ENCODE data around the gene ZSCAN30.

DNA sequence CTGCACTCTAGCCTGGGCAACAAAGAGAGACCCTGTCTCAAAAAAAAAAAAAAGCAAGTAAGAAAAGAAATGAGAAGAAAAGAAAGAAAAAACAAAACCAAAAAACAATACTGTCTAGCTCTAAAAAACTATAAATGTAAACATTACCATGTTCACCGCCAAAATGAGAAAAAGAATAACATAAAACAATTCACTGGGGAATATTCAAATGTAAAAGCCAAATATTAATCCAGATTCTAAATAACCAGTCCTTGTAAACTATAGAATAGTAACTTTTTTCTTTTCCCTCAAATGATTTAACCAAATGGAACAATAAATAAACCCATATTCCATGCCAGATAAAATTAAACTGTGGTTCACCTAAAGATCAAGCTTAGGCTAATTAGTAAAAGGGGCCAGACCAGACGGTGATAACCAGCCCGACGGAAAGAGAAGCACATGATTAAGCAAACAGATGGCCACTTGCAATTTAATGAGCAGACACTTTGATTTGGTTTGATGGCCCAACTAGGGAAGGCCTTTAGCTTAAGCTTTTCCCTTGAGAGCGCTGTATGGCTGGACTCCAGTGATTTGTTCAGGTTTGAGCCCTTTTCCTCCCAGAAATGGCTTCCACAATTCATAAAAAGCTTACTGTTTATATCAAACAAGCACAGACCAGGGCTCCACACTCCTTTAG, 88.6 kb downstream of the ZSCAN30 start:
- TF ChIP-seq, protein P1, sequence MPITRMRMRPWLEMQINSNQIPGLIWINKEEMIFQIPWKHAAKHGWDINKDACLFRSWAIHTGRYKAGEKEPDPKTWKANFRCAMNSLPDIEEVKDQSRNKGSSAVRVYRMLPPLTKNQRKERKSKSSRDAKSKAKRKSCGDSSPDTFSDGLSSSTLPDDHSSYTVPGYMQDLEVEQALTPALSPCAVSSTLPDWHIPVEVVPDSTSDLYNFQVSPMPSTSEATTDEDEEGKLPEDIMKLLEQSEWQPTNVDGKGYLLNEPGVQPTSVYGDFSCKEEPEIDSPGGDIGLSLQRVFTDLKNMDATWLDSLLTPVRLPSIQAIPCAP (CRISPR knock-in tag; IDR thresholded peaks at IDR 0.05; ENCODE audit: borderline replicate concordance) = no peak
- TF ChIP-seq FOXK1 (CRISPR knock-in tag; IDR thresholded peaks at IDR 0.05; ENCODE audit: borderline replicate concordance) = no peak
- TF ChIP-seq ZBTB7A (IDR thresholded peaks at IDR 0.05; ENCODE audit: borderline replicate concordance, control insufficient read depth, low read depth, low read length) = no peak
- no peak for TF ChIP-seq GATAD2B (IDR thresholded peaks at IDR 0.05; ENCODE audit: borderline replicate concordance)
- no peak for TF ChIP-seq FOXA3 (CRISPR knock-in tag; conservative IDR thresholded peaks at IDR 0.05 in 1 of 2, IDR thresholded peaks at IDR 0.05 in 1 of 2)
- TF ChIP-seq, protein P2, sequence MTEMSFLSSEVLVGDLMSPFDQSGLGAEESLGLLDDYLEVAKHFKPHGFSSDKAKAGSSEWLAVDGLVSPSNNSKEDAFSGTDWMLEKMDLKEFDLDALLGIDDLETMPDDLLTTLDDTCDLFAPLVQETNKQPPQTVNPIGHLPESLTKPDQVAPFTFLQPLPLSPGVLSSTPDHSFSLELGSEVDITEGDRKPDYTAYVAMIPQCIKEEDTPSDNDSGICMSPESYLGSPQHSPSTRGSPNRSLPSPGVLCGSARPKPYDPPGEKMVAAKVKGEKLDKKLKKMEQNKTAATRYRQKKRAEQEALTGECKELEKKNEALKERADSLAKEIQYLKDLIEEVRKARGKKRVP (CRISPR knock-in tag; IDR thresholded peaks at IDR 0.05) = no peak
- TF ChIP-seq SMARCB1 (IDR thresholded peaks at IDR 0.05; ENCODE audit: insufficient read length, low read depth) = no peak
- TF ChIP-seq SP1 (CRISPR knock-in tag; IDR thresholded peaks at IDR 0.05) = no peak
- no peak for TF ChIP-seq NCOA6 (IDR thresholded peaks at IDR 0.05)

Data from K562 (cell line).